ENCODE measurements around the gene RRP15.

Gene RRP15

GRCh38 chr1:218284917-218285635, at the start of gene RRP15:
Gene RRP15, plus strand, starts transcription at chr1:218285293. Its CDS starts 24 bp downstream, at chr1:218285317.
- H3K4me3 ChIP-seq (replicated peaks; ENCODE audit: low read depth, low read length), result peak within 1 kb of the TSS; percentile 82
- no peak for TF ChIP-seq CTCF (IDR thresholded peaks at IDR 0.05; ENCODE audit: low read length, missing control alignments)
- DNase-seq (ENCODE audit: low read depth), result peak; percentile 93

- DNase-seq (ENCODE audit: low read depth), result no peak
- H3K4me3 ChIP-seq (replicated peaks; ENCODE audit: low read depth, low read length), result no peak overlapping the region
- no peak for TF ChIP-seq CTCF (IDR thresholded peaks at IDR 0.05; ENCODE audit: low read length, missing control alignments)
Measured at GRCh38 chr1:218242171-218242570, 42.9 kb upstream of the RRP15 start.

DNA sequence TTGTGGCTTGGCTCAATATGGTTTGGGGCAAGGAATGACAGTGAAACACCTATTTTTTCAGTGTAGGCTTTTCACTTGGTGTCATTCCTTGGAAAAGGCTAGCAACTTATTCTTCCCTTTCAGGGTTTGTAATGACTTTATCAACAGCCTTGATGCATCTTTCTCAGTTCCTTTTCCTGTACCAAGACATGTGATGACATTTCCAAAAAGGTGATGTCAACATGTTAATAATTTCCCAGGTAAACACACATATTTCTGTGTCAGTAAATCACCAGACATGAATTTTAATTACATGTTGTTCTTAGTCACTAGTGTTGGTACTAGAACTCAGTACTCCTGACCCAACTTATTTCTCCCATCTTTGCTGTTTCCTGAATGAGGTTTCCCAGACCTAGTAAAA, 37.8 kb upstream of the RRP15 start:
- DNase-seq (ENCODE audit: low read depth), result no peak
- no peak overlapping the region for H3K4me3 ChIP-seq (replicated peaks; ENCODE audit: low read depth, low read length)
- TF ChIP-seq CTCF (IDR thresholded peaks at IDR 0.05; ENCODE audit: low read length, missing control alignments), result no peak

DNA sequence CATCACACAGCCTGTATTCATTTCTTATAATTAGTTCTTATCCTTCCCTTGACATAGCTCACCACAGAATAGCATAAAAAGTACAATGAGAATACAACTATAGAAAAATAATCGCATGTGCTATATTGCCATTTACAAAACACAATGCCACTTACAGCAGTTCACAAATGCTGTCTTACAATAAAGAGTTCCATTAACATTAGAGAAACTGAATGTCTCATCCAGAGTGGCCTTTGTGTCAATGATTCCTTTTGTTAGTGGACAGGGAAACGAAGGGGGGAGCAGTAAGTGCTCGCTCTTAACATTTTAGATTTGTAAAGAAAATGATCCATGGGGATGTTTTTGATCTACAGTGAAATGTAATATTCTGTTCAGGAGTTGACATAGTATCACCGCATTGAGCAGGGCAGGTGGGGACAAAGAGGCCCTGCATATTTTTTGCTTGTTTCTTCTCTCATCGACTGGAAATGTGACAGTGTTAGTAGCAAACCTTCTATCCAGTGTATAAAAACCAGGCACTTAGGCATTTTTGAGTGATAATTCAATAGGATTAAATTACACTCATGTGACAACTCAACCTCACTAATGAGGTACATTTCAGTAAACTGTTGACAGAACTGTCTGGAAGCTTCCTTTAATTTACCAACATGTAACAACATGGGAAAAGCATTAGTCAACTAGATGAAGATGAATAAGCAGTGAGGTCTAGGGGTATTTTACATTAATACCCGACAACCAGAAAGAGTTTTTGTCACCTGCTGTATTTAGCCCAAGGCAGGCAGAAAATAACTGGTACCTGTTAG, 35.6 kb upstream of the RRP15 start:
- TF ChIP-seq CTCF (IDR thresholded peaks at IDR 0.05; ENCODE audit: low read length, missing control alignments), result no peak
- no peak overlapping the region for H3K4me3 ChIP-seq (replicated peaks; ENCODE audit: low read depth, low read length)
- no peak for DNase-seq (ENCODE audit: low read depth)

DNA sequence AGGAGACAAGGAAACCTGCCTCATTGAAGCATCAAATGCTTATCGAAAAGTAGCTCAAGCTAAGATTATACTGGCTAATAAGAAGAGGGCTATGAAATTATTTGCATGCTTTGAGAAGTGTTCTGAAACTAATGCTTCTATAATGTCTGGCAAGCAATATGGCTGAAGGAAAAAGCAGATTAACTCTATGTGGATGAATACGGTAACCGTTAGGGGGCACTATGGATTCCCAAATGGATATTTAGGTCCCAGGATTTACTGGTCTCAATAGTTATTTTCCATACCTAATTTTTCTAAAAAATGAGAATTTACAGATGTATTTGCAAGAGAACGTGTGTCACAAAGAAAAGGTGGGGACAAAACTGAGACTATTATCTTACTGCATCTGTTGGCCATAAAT, 34.6 kb upstream of the RRP15 start:
- peak; percentile 14 for DNase-seq (ENCODE audit: low read depth)
- no peak overlapping the region for H3K4me3 ChIP-seq (replicated peaks; ENCODE audit: low read depth, low read length)
- peak; percentile 18 for TF ChIP-seq CTCF (IDR thresholded peaks at IDR 0.05; ENCODE audit: low read length, missing control alignments)

GRCh38 chr1:218254296-218254946, 30.7 kb upstream of the RRP15 start:
- DNase-seq (ENCODE audit: low read depth), result no peak
- H3K4me3 ChIP-seq (replicated peaks; ENCODE audit: low read depth, low read length), result no peak overlapping the region
- TF ChIP-seq CTCF (IDR thresholded peaks at IDR 0.05; ENCODE audit: low read length, missing control alignments), result no peak
